ENCODE data around the gene POLD4. TPM values are rescaled to one million over a fixed set of nuclear protein-coding genes. Genes with fewer than 3 reads are reported as not detected.
A peak's percentile ranks its signal among the peaks of the same experiment; 100 is the strongest.

The POLD4 gene
- total and polyA plus RNA-seq, 10 donors, result 81.4 to 290 (median 128) TPM

- WGBS, 5 donors, result 46 to 66% (median 53%) methylated on average over 4 of the region's 4 CpGs
- Histone ChIP-seq H3K27me3 (replicated peaks in 1 of 7) (no peaks in the 10 kb centered on the region), H3K4me1 (peaks cover 53 to 79% (median 68%) of the 10 kb centered on the region in 6 donors), H3K27ac (peak overlapping the region; percentile 15 to 100 (median 100)), H3K4me3 (peak overlapping the region in 1 of 8 donors; percentile 11), H3K9me3 (no peaks in the 10 kb centered on the region), H3K36me3 (peaks cover 0 to 6% (median 0%) of the 10 kb centered on the region in 6 donors)
- DNase-seq, result no peak
- intact Hi-C loops (cut with DNase I; ENCODE audit: low total_unique reads), result no loop called here
- TF ChIP-seq POLR2A (IDR thresholded peaks at IDR 0.05) (no peak), POLR2AphosphoS5 (IDR thresholded peaks at IDR 0.05) (no peak), CTCF (IDR thresholded peaks at IDR 0.05 in 8 of 11, conservative IDR thresholded peaks at IDR 0.05 in 3 of 11) (no peak)
Observed at GRCh38 chr11:67356387-67356863, 3.1 kb upstream of the POLD4 start.

GRCh38 chr11:67355794-67356386 is 2.5 kb upstream of the POLD4 start:
- intact Hi-C loops (cut with DNase I; ENCODE audit: low total_unique reads), result no loop called here
- no peaks in the 10 kb centered on the region for H3K27me3 ChIP-seq (replicated peaks in 1 of 7)
- no peaks in the 10 kb centered on the region for H3K9me3 ChIP-seq
- H3K4me1 ChIP-seq, result peaks cover 58 to 85% (median 73%) of the 10 kb centered on the region in 6 donors
- no peak for DNase-seq
- H3K27ac ChIP-seq, result peak overlapping the region; percentile 90 to 100 (median 100)
- H3K4me3 ChIP-seq, result no peak overlapping the region
- 60 to 88% (median 76%) methylated on average over 3 to 4 of the region's 4 CpGs for WGBS, 5 donors
- TF ChIP-seq CTCF (IDR thresholded peaks at IDR 0.05 in 8 of 11, conservative IDR thresholded peaks at IDR 0.05 in 3 of 11) (no peak), POLR2A (IDR thresholded peaks at IDR 0.05) (no peak), POLR2AphosphoS5 (IDR thresholded peaks at IDR 0.05) (no peak)
- peaks cover 0 to 9% (median 0%) of the 10 kb centered on the region in 6 donors for H3K36me3 ChIP-seq

- intact Hi-C loops (cut with DNase I; ENCODE audit: low total_unique reads), result no loop called here
- H3K4me1 ChIP-seq, result peaks cover 65 to 91% (median 79%) of the 10 kb centered on the region in 6 donors
- H3K27me3 ChIP-seq (replicated peaks in 1 of 7), result no peaks in the 10 kb centered on the region
- H3K27ac ChIP-seq, result peak overlapping the region; percentile 90 to 100 (median 100)
- DNase-seq, result peak; percentile 78
- no peak for TF ChIP-seq CTCF (IDR thresholded peaks at IDR 0.05 in 8 of 11, conservative IDR thresholded peaks at IDR 0.05 in 3 of 11)
- peak in 1 of 3 donors; percentile 13 for TF ChIP-seq POLR2AphosphoS5 (IDR thresholded peaks at IDR 0.05)
- 81 to 91% (median 90%) methylated on average over 7 to 11 of the region's 11 CpGs for WGBS, 5 donors
- no peaks in the 10 kb centered on the region for H3K9me3 ChIP-seq
- peaks cover 0 to 11% (median 0%) of the 10 kb centered on the region in 6 donors for H3K36me3 ChIP-seq
- no peak overlapping the region for H3K4me3 ChIP-seq
Observed at GRCh38 chr11:67355023-67355793, 1.9 kb upstream of the POLD4 start.

Measured in spleen (tissue), 11 donors.